ENCODE data around the gene ANTXR2. TPM values are rescaled to one million over a fixed set of nuclear protein-coding genes. Genes with fewer than 3 reads are reported as not detected.
"Not testable (repeated sequence)": the region's sequence is repeated elsewhere in the genome, so short reads cannot be mapped to it uniquely, and the experiment has no call there.

Gene ANTXR2
- total RNA-seq, 6 donors from 2014 or later: 26.0 to 61.0 (median 37.5) TPM

GRCh38 chr4:80006935-80007744 lies 65.9 kb downstream of the ANTXR2 start:
- no peak overlapping the region for H3K4me3 ChIP-seq
- peaks cover 0 to 4% (median 0%) of the 10 kb centered on the region in 4 donors for H3K36me3 ChIP-seq
- 36 to 45% methylated on average over 5 of the region's 5 CpGs for WGBS, 2 donors
- ATAC-seq (ENCODE audit: low FRiP score in 2 of 2) (no peak), DNase-seq (no peak)
- H3K9me3 ChIP-seq: peaks cover 0 to 7% (median 3%) of the 10 kb centered on the region in 4 donors
- H3K4me1 ChIP-seq: peaks cover 10 to 18% (median 14%) of the 10 kb centered on the region in 4 donors
- no peaks in the 10 kb centered on the region for H3K27me3 ChIP-seq
- TF ChIP-seq POLR2A (IDR thresholded peaks at IDR 0.05) (no peak), CTCF (IDR thresholded peaks at IDR 0.05) (no peak), POLR2AphosphoS5 (IDR thresholded peaks at IDR 0.05) (no peak), EP300 (IDR thresholded peaks at IDR 0.05) (no peak)
- H3K27ac ChIP-seq: peak overlapping the region in 2 of 4 donors; percentile 5 to 43

GRCh38 chr4:80005863-80006262 lies 67.2 kb downstream of the ANTXR2 start:
- peaks cover 0 to 4% (median 0%) of the 10 kb centered on the region in 4 donors for H3K36me3 ChIP-seq
- ATAC-seq (ENCODE audit: low FRiP score in 2 of 2) (no peak), DNase-seq (no peak)
- no peaks in the 10 kb centered on the region for H3K27me3 ChIP-seq
- no peak overlapping the region for H3K27ac ChIP-seq
- no peak overlapping the region for H3K4me3 ChIP-seq
- WGBS, 2 donors: 86 to 90% methylated on average over 3 of the region's 3 CpGs
- TF ChIP-seq EP300 (IDR thresholded peaks at IDR 0.05) (no peak), POLR2AphosphoS5 (IDR thresholded peaks at IDR 0.05) (no peak)
- peaks cover 0 to 7% (median 3%) of the 10 kb centered on the region in 4 donors for H3K9me3 ChIP-seq
- peaks cover 10 to 18% (median 14%) of the 10 kb centered on the region in 4 donors for H3K4me1 ChIP-seq

- ATAC-seq (ENCODE audit: low FRiP score in 2 of 2): no peak
Measured at GRCh38 chr4:80004319-80004718, 68.7 kb downstream of the ANTXR2 start.

GRCh38 chr4:80002559-80002958 lies 70.5 kb downstream of the ANTXR2 start:
- WGBS, 2 donors: 83 to 100% methylated on average over 1 of the region's 1 CpG
- H3K36me3 ChIP-seq; ATAC-seq (ENCODE audit: low FRiP score in 2 of 2); H3K9me3 ChIP-seq; H3K4me3 ChIP-seq; DNase-seq; H3K27ac ChIP-seq; H3K27me3 ChIP-seq: not testable (repeated sequence)
- H3K4me1 ChIP-seq: peaks cover 3 to 15% (median 11%) of the 10 kb centered on the region in 4 donors

More at GRCh38 chr4:80004319-80004718, 68.7 kb downstream of the ANTXR2 start:
- Histone ChIP-seq H3K27ac (no peak overlapping the region), H3K36me3 (peaks cover 0 to 4% (median 0%) of the 10 kb centered on the region in 4 donors), H3K4me3 (no peak overlapping the region), H3K9me3 (peaks cover 0 to 7% (median 3%) of the 10 kb centered on the region in 4 donors), H3K27me3 (no peaks in the 10 kb centered on the region), H3K4me1 (peaks cover 10 to 18% (median 14%) of the 10 kb centered on the region in 4 donors)
- TF ChIP-seq CTCF (IDR thresholded peaks at IDR 0.05) (no peak), POLR2A (IDR thresholded peaks at IDR 0.05) (no peak), POLR2AphosphoS5 (IDR thresholded peaks at IDR 0.05) (no peak), EP300 (IDR thresholded peaks at IDR 0.05) (no peak)
- no peak for DNase-seq

GRCh38 chr4:79999048-79999447 lies 74.0 kb downstream of the ANTXR2 start:
- H3K27me3 ChIP-seq; H3K4me3 ChIP-seq; H3K27ac ChIP-seq; DNase-seq; H3K36me3 ChIP-seq; ATAC-seq (ENCODE audit: low FRiP score in 2 of 2); H3K9me3 ChIP-seq; H3K4me1 ChIP-seq: not testable (repeated sequence)
- WGBS, 2 donors: 83 to 92% methylated on average over 3 of the region's 3 CpGs

GRCh38 chr4:79998201-79998600 lies 74.8 kb downstream of the ANTXR2 start:
- 75 to 83% methylated on average over 1 of the region's 1 CpG for WGBS, 2 donors

More at GRCh38 chr4:79998201-79998600, 74.8 kb downstream of the ANTXR2 start:
- Histone ChIP-seq H3K9me3 (no peaks in the 10 kb centered on the region), H3K27me3 (no peaks in the 10 kb centered on the region), H3K4me1 (peaks cover 0 to 8% (median 1%) of the 10 kb centered on the region in 4 donors), H3K27ac (peak overlapping the region in 1 of 4 donors; percentile 27), H3K36me3 (no peaks in the 10 kb centered on the region), H3K4me3 (no peak overlapping the region)
- no peak for TF ChIP-seq POLR2AphosphoS5 (IDR thresholded peaks at IDR 0.05)
- TF ChIP-seq POLR2A (IDR thresholded peaks at IDR 0.05): no peak
- TF ChIP-seq EP300 (IDR thresholded peaks at IDR 0.05): no peak
- TF ChIP-seq CTCF (IDR thresholded peaks at IDR 0.05): no peak
- no peak for ATAC-seq (ENCODE audit: low FRiP score in 2 of 2)
- no peak for DNase-seq
